ENCODE measurements around the gene MYT1. TPM values are rescaled to one million over a fixed set of nuclear protein-coding genes. Genes with fewer than 3 reads are reported as not detected.

MYT1 gene
- total RNA-seq, 1 experiment from 2014 or later = 7.1 TPM

DNA sequence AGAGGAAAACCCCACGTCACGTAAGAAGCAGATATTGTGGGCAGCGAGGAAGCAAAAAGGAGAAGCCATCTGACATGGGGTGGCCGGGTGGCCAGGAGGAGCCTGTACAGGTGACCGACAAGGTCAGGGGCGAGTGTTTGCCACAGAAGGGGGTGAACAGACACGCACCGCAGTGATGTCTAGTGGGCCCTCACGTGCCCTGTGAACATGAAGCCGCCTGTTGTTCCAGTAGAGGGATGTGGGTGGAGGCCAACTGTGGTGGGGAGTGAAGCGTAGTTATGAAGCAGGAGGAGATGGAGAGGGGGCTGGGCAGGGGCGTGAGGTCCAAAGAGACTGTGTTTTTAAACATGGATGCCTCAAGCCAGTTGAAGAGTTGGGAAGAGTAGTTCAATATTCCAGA is 20.5 kb downstream of the MYT1 start:
- Histone ChIP-seq H3K4me1 (ENCODE audit: control insufficient read depth in 1 of 2, insufficient read depth in 2 of 2, low read length in 2 of 2) (peaks cover 0 to 7% of the 10 kb centered on the region in 2 experiments; a peak in 1 of 4 replicates), H3K27me3 (ENCODE audit: insufficient read depth, low read length) (no peaks in the 10 kb centered on the region), H3K4me2 (ENCODE audit: low read length) (no peak overlapping the region), H4K20me1 (ENCODE audit: insufficient read depth) (no peaks in the 10 kb centered on the region), H3K27ac (ENCODE audit: low read depth, low read length) (no peak overlapping the region), H3K79me2 (ENCODE audit: insufficient read depth, low read length) (no peaks in the 10 kb centered on the region), H3K36me3 (ENCODE audit: control insufficient read depth in 1 of 2, insufficient read depth in 2 of 2, low read length in 2 of 2) (no peaks in the 10 kb centered on the region), H3K9me3 (ENCODE audit: control insufficient read depth in 1 of 2, insufficient read depth in 1 of 2, low read depth in 1 of 2, low read length in 2 of 2) (peaks cover 0 to 11% of the 10 kb centered on the region in 2 experiments; a peak in 1 of 4 replicates), H3K4me3 (replicated peaks in 1 of 2; ENCODE audit: low read depth in 1 of 2, low read length in 2 of 2) (no peak overlapping the region), H3K9ac (ENCODE audit: low read length) (no peak overlapping the region), H2AFZ (ENCODE audit: low read depth, low read length, poor library complexity, severe bottlenecking) (no peak overlapping the region), H3K9me2 (ENCODE audit: insufficient read depth) (no peaks in the 10 kb centered on the region)
- ATAC-seq (no peak), DNase-seq (ENCODE audit: low read depth, low spot score) (no peak)
- ChIA-PET CTCF (no interaction called here), RAD21 (ENCODE audit: low non-redundant PET in 1 of 2, low total read pairs in 2 of 2, uncharacterized antibody in 2 of 2, unreplicated experiment in 2 of 2) (no interaction called here), POLR2A (no interaction called here)
- TF ChIP-seq ELF1 (IDR thresholded peaks at IDR 0.05; ENCODE audit: borderline replicate concordance, low read depth) (no peak), SP1 (IDR thresholded peaks at IDR 0.05; ENCODE audit: low read depth) (no peak), EGR1 (IDR thresholded peaks at IDR 0.05; ENCODE audit: low read depth) (no peak), RAD21 (IDR thresholded peaks at IDR 0.05; ENCODE audit: low read depth) (no peak), YY1 (IDR thresholded peaks at IDR 0.05; ENCODE audit: extremely low read depth, insufficient replicate concordance, low read depth, low read length) (no peak), POLR2A (IDR thresholded peaks at IDR 0.05; ENCODE audit: borderline replicate concordance, extremely low read depth, insufficient read depth, insufficient read length) (no peak), SRF (IDR thresholded peaks at IDR 0.05; ENCODE audit: low read depth) (no peak), ZNF274 (IDR thresholded peaks at IDR 0.05; ENCODE audit: low read depth, low read length) (no peak), MAX (IDR thresholded peaks at IDR 0.05) (no peak), ZBTB33 (IDR thresholded peaks at IDR 0.05; ENCODE audit: extremely low read depth, insufficient replicate concordance, low read length) (no peak), ZFX (IDR thresholded peaks at IDR 0.05) (no peak)
- TF ChIP-seq, protein P1, sequence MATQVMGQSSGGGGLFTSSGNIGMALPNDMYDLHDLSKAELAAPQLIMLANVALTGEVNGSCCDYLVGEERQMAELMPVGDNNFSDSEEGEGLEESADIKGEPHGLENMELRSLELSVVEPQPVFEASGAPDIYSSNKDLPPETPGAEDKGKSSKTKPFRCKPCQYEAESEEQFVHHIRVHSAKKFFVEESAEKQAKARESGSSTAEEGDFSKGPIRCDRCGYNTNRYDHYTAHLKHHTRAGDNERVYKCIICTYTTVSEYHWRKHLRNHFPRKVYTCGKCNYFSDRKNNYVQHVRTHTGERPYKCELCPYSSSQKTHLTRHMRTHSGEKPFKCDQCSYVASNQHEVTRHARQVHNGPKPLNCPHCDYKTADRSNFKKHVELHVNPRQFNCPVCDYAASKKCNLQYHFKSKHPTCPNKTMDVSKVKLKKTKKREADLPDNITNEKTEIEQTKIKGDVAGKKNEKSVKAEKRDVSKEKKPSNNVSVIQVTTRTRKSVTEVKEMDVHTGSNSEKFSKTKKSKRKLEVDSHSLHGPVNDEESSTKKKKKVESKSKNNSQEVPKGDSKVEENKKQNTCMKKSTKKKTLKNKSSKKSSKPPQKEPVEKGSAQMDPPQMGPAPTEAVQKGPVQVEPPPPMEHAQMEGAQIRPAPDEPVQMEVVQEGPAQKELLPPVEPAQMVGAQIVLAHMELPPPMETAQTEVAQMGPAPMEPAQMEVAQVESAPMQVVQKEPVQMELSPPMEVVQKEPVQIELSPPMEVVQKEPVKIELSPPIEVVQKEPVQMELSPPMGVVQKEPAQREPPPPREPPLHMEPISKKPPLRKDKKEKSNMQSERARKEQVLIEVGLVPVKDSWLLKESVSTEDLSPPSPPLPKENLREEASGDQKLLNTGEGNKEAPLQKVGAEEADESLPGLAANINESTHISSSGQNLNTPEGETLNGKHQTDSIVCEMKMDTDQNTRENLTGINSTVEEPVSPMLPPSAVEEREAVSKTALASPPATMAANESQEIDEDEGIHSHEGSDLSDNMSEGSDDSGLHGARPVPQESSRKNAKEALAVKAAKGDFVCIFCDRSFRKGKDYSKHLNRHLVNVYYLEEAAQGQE (IDR thresholded peaks at IDR 0.05; ENCODE audit: low read depth) = no peak
- intact Hi-C loops (cut with micrococcal nuclease) = no loop called here
- BruUV-seq (replicated peaks) = no TSS peak

All from HCT116 (cell line).